ENCODE measurements around the gene VAT1L. TPM values are rescaled to one million over a fixed set of nuclear protein-coding genes. Genes with fewer than 3 reads are reported as not detected.

The VAT1L gene
- polyA plus RNA-seq, 2 donors: 0.04 to 0.13 TPM

GRCh38 chr16:77759201-77759600, 29.2 kb upstream of the VAT1L start:
- Histone ChIP-seq H3K36me3 (ENCODE audit: control insufficient read depth in 2 of 2, insufficient read depth in 2 of 2, low read length in 1 of 2) (no peaks in the 10 kb centered on the region), H3K27me3 (ENCODE audit: control insufficient read depth in 1 of 2, insufficient read depth in 2 of 2, low read length in 2 of 2) (no peaks in the 10 kb centered on the region), H3K4me1 (ENCODE audit: control insufficient read depth in 2 of 2, insufficient read depth in 2 of 2, low read length in 1 of 2) (no peaks in the 10 kb centered on the region), H3K9me3 (ENCODE audit: control insufficient read depth in 2 of 2, insufficient read depth in 1 of 2, low read depth in 1 of 2, low read length in 1 of 2) (no peaks in the 10 kb centered on the region), H3K27ac (ENCODE audit: low read depth in 2 of 2, low read length in 1 of 2) (no peak overlapping the region), H3K4me3 (ENCODE audit: low read depth in 1 of 2, low read length in 2 of 2) (no peak overlapping the region)
- WGBS, 2 donors: 81 to 86% methylated on average over 1 of the region's 1 CpG

GRCh38 chr16:77759821-77760220, 28.5 kb upstream of the VAT1L start:
- H3K27me3 ChIP-seq (ENCODE audit: control insufficient read depth in 1 of 2, insufficient read depth in 2 of 2, low read length in 2 of 2): no peaks in the 10 kb centered on the region
- H3K36me3 ChIP-seq (ENCODE audit: control insufficient read depth in 2 of 2, insufficient read depth in 2 of 2, low read length in 1 of 2): no peaks in the 10 kb centered on the region
- 64 to 68% methylated on average over 3 of the region's 3 CpGs for WGBS, 2 donors
- no peaks in the 10 kb centered on the region for H3K9me3 ChIP-seq (ENCODE audit: control insufficient read depth in 2 of 2, insufficient read depth in 1 of 2, low read depth in 1 of 2, low read length in 1 of 2)
- no peak overlapping the region for H3K27ac ChIP-seq (ENCODE audit: low read depth in 2 of 2, low read length in 1 of 2)
- H3K4me3 ChIP-seq (ENCODE audit: low read depth in 1 of 2, low read length in 2 of 2): no peak overlapping the region
- H3K4me1 ChIP-seq (ENCODE audit: control insufficient read depth in 2 of 2, insufficient read depth in 2 of 2, low read length in 1 of 2): no peaks in the 10 kb centered on the region

- no peak overlapping the region for H3K27ac ChIP-seq (ENCODE audit: low read depth in 2 of 2, low read length in 1 of 2)
- no peaks in the 10 kb centered on the region for H3K27me3 ChIP-seq (ENCODE audit: control insufficient read depth in 1 of 2, insufficient read depth in 2 of 2, low read length in 2 of 2)
- no peaks in the 10 kb centered on the region for H3K9me3 ChIP-seq (ENCODE audit: control insufficient read depth in 2 of 2, insufficient read depth in 1 of 2, low read depth in 1 of 2, low read length in 1 of 2)
- H3K36me3 ChIP-seq (ENCODE audit: control insufficient read depth in 2 of 2, insufficient read depth in 2 of 2, low read length in 1 of 2): no peaks in the 10 kb centered on the region
- whole genome bisulfite sequencing, 2 donors: 60 to 62% methylated on average over 1 of the region's 1 CpG
- no peak overlapping the region for H3K4me3 ChIP-seq (ENCODE audit: low read depth in 1 of 2, low read length in 2 of 2)
- H3K4me1 ChIP-seq (ENCODE audit: control insufficient read depth in 2 of 2, insufficient read depth in 2 of 2, low read length in 1 of 2): no peaks in the 10 kb centered on the region
These were observed 27.6 kb upstream of the VAT1L start for GRCh38 chr16:77760800-77761199.

- H3K27ac ChIP-seq (ENCODE audit: low read depth in 2 of 2, low read length in 1 of 2): no peak overlapping the region
- H3K36me3 ChIP-seq (ENCODE audit: control insufficient read depth in 2 of 2, insufficient read depth in 2 of 2, low read length in 1 of 2): no peaks in the 10 kb centered on the region
- no peaks in the 10 kb centered on the region for H3K4me1 ChIP-seq (ENCODE audit: control insufficient read depth in 2 of 2, insufficient read depth in 2 of 2, low read length in 1 of 2)
- H3K4me3 ChIP-seq (ENCODE audit: low read depth in 1 of 2, low read length in 2 of 2): no peak overlapping the region
- no peaks in the 10 kb centered on the region for H3K9me3 ChIP-seq (ENCODE audit: control insufficient read depth in 2 of 2, insufficient read depth in 1 of 2, low read depth in 1 of 2, low read length in 1 of 2)
- no peaks in the 10 kb centered on the region for H3K27me3 ChIP-seq (ENCODE audit: control insufficient read depth in 1 of 2, insufficient read depth in 2 of 2, low read length in 2 of 2)
- WGBS, 2 donors: 81 to 85% methylated on average over 1 of the region's 1 CpG
These were observed 27.2 kb upstream of the VAT1L start for GRCh38 chr16:77761204-77761603.

GRCh38 chr16:77762262-77762661, 26.1 kb upstream of the VAT1L start:
- no peaks in the 10 kb centered on the region for H3K36me3 ChIP-seq (ENCODE audit: control insufficient read depth in 2 of 2, insufficient read depth in 2 of 2, low read length in 1 of 2)
- H3K9me3 ChIP-seq (ENCODE audit: control insufficient read depth in 2 of 2, insufficient read depth in 1 of 2, low read depth in 1 of 2, low read length in 1 of 2): no peaks in the 10 kb centered on the region
- WGBS, 2 donors: 26 to 30% methylated on average over 2 of the region's 2 CpGs
- no peaks in the 10 kb centered on the region for H3K27me3 ChIP-seq (ENCODE audit: control insufficient read depth in 1 of 2, insufficient read depth in 2 of 2, low read length in 2 of 2)
- no peak overlapping the region for H3K4me3 ChIP-seq (ENCODE audit: low read depth in 1 of 2, low read length in 2 of 2)
- H3K4me1 ChIP-seq (ENCODE audit: control insufficient read depth in 2 of 2, insufficient read depth in 2 of 2, low read length in 1 of 2): no peaks in the 10 kb centered on the region
- H3K27ac ChIP-seq (ENCODE audit: low read depth in 2 of 2, low read length in 1 of 2): no peak overlapping the region

GRCh38 chr16:77763994-77764393, 24.4 kb upstream of the VAT1L start:
- no peak overlapping the region for H3K27ac ChIP-seq (ENCODE audit: low read depth in 2 of 2, low read length in 1 of 2)
- no peaks in the 10 kb centered on the region for H3K36me3 ChIP-seq (ENCODE audit: control insufficient read depth in 2 of 2, insufficient read depth in 2 of 2, low read length in 1 of 2)
- no peaks in the 10 kb centered on the region for H3K4me1 ChIP-seq (ENCODE audit: control insufficient read depth in 2 of 2, insufficient read depth in 2 of 2, low read length in 1 of 2)
- H3K4me3 ChIP-seq (ENCODE audit: low read depth in 1 of 2, low read length in 2 of 2): no peak overlapping the region
- H3K27me3 ChIP-seq (ENCODE audit: control insufficient read depth in 1 of 2, insufficient read depth in 2 of 2, low read length in 2 of 2): no peaks in the 10 kb centered on the region
- H3K9me3 ChIP-seq (ENCODE audit: control insufficient read depth in 2 of 2, insufficient read depth in 1 of 2, low read depth in 1 of 2, low read length in 1 of 2): no peaks in the 10 kb centered on the region
- 61 to 64% methylated on average over 1 of the region's 1 CpG for WGBS, 2 donors

- no peaks in the 10 kb centered on the region for H3K27me3 ChIP-seq (ENCODE audit: control insufficient read depth in 1 of 2, insufficient read depth in 2 of 2, low read length in 2 of 2)
- H3K27ac ChIP-seq (ENCODE audit: low read depth in 2 of 2, low read length in 1 of 2): no peak overlapping the region
- no peaks in the 10 kb centered on the region for H3K9me3 ChIP-seq (ENCODE audit: control insufficient read depth in 2 of 2, insufficient read depth in 1 of 2, low read depth in 1 of 2, low read length in 1 of 2)
- H3K4me3 ChIP-seq (ENCODE audit: low read depth in 1 of 2, low read length in 2 of 2): no peak overlapping the region
- no peaks in the 10 kb centered on the region for H3K4me1 ChIP-seq (ENCODE audit: control insufficient read depth in 2 of 2, insufficient read depth in 2 of 2, low read length in 1 of 2)
- H3K36me3 ChIP-seq (ENCODE audit: control insufficient read depth in 2 of 2, insufficient read depth in 2 of 2, low read length in 1 of 2): no peaks in the 10 kb centered on the region
- 59 to 60% methylated on average over 4 of the region's 4 CpGs for WGBS, 2 donors
These were observed 21.2 kb upstream of the VAT1L start for GRCh38 chr16:77767211-77767610.

GRCh38 chr16:77767826-77768225, 20.5 kb upstream of the VAT1L start:
- WGBS, 2 donors: 71 to 76% methylated on average over 3 of the region's 3 CpGs
- no peaks in the 10 kb centered on the region for H3K4me1 ChIP-seq (ENCODE audit: control insufficient read depth in 2 of 2, insufficient read depth in 2 of 2, low read length in 1 of 2)
- H3K27me3 ChIP-seq (ENCODE audit: control insufficient read depth in 1 of 2, insufficient read depth in 2 of 2, low read length in 2 of 2): no peaks in the 10 kb centered on the region
- H3K9me3 ChIP-seq (ENCODE audit: control insufficient read depth in 2 of 2, insufficient read depth in 1 of 2, low read depth in 1 of 2, low read length in 1 of 2): no peaks in the 10 kb centered on the region
- no peaks in the 10 kb centered on the region for H3K36me3 ChIP-seq (ENCODE audit: control insufficient read depth in 2 of 2, insufficient read depth in 2 of 2, low read length in 1 of 2)
- H3K4me3 ChIP-seq (ENCODE audit: low read depth in 1 of 2, low read length in 2 of 2): no peak overlapping the region
- H3K27ac ChIP-seq (ENCODE audit: low read depth in 2 of 2, low read length in 1 of 2): no peak overlapping the region

- H3K9me3 ChIP-seq (ENCODE audit: control insufficient read depth in 2 of 2, insufficient read depth in 1 of 2, low read depth in 1 of 2, low read length in 1 of 2): no peaks in the 10 kb centered on the region
- H3K4me1 ChIP-seq (ENCODE audit: control insufficient read depth in 2 of 2, insufficient read depth in 2 of 2, low read length in 1 of 2): no peaks in the 10 kb centered on the region
- no peaks in the 10 kb centered on the region for H3K27me3 ChIP-seq (ENCODE audit: control insufficient read depth in 1 of 2, insufficient read depth in 2 of 2, low read length in 2 of 2)
- no peak overlapping the region for H3K27ac ChIP-seq (ENCODE audit: low read depth in 2 of 2, low read length in 1 of 2)
- H3K4me3 ChIP-seq (ENCODE audit: low read depth in 1 of 2, low read length in 2 of 2): no peak overlapping the region
- no peaks in the 10 kb centered on the region for H3K36me3 ChIP-seq (ENCODE audit: control insufficient read depth in 2 of 2, insufficient read depth in 2 of 2, low read length in 1 of 2)
- 70 to 71% methylated on average over 6 of the region's 6 CpGs for WGBS, 2 donors
These were observed 12.2 kb upstream of the VAT1L start for GRCh38 chr16:77775911-77776909.

- Histone ChIP-seq H3K27me3 (ENCODE audit: control insufficient read depth in 1 of 2, insufficient read depth in 2 of 2, low read length in 2 of 2) (no peaks in the 10 kb centered on the region), H3K4me1 (ENCODE audit: control insufficient read depth in 2 of 2, insufficient read depth in 2 of 2, low read length in 1 of 2) (no peaks in the 10 kb centered on the region), H3K9me3 (ENCODE audit: control insufficient read depth in 2 of 2, insufficient read depth in 1 of 2, low read depth in 1 of 2, low read length in 1 of 2) (no peaks in the 10 kb centered on the region), H3K27ac (ENCODE audit: low read depth in 2 of 2, low read length in 1 of 2) (no peak overlapping the region), H3K36me3 (ENCODE audit: control insufficient read depth in 2 of 2, insufficient read depth in 2 of 2, low read length in 1 of 2) (no peaks in the 10 kb centered on the region), H3K4me3 (ENCODE audit: low read depth in 1 of 2, low read length in 2 of 2) (no peak overlapping the region)
- WGBS, 2 donors: 91 to 95% methylated on average over 4 of the region's 4 CpGs
These were observed 10.6 kb upstream of the VAT1L start for GRCh38 chr16:77777745-77778144.
